HL-60/S4 (cell line): ENCODE measurements around the gene E4F1.

Experiments
- in situ Hi-C: fragments of 300-500 bp; cut with MboI; formaldehyde crosslinking; loops from 2 replicates; pipeline ENCODE4 v1.14.3; 2022; ENCODE audit warnings: low sequenced_read_pairs

Gene E4F1, protein sequence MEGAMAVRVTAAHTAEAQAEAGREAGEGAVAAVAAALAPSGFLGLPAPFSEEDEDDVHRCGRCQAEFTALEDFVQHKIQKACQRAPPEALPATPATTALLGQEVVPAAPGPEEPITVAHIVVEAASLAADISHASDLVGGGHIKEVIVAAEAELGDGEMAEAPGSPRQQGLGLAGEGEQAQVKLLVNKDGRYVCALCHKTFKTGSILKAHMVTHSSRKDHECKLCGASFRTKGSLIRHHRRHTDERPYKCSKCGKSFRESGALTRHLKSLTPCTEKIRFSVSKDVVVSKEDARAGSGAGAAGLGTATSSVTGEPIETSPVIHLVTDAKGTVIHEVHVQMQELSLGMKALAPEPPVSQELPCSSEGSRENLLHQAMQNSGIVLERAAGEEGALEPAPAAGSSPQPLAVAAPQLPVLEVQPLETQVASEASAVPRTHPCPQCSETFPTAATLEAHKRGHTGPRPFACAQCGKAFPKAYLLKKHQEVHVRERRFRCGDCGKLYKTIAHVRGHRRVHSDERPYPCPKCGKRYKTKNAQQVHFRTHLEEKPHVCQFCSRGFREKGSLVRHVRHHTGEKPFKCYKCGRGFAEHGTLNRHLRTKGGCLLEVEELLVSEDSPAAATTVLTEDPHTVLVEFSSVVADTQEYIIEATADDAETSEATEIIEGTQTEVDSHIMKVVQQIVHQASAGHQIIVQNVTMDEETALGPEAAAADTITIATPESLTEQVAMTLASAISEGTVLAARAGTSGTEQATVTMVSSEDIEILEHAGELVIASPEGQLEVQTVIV

DNA sequence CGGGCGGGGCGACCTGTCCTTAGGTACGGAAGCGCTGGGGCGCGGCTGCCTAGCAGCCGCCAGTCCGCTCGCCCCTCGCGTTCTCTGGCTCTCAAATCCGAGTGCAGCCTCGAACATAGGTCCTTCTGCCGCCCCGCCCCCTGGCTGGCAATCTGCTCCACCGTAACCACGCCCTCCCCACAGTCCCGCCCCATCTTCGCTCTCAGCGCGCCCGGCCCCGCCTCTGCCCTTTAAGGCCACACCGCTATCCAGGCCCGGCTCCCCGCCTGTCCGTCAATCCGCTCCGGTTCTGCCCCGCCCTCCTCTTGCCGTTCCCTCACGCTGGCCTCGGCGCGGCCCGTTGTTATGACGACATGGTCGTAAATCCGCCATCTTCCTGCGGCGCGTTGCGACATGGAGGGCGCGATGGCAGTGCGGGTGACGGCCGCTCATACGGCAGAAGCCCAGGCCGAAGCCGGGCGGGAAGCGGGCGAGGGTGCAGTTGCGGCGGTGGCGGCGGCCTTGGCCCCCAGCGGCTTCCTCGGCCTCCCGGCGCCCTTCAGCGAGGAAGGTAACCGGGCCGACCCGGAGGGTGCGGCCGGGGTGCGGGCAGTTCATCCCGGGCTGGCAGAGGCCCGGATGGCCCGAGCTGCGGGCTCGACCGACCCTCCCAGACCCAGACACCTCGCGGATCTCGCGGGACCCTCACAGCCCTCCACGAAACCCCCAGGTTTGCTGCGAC is at the start of gene E4F1:
Gene E4F1, plus strand, starts transcription at position 371 of the 721 bp plus-strand sequence. Its CDS starts 23 bp downstream, at position 394.
- in situ Hi-C loops: no loop called here

DNA sequence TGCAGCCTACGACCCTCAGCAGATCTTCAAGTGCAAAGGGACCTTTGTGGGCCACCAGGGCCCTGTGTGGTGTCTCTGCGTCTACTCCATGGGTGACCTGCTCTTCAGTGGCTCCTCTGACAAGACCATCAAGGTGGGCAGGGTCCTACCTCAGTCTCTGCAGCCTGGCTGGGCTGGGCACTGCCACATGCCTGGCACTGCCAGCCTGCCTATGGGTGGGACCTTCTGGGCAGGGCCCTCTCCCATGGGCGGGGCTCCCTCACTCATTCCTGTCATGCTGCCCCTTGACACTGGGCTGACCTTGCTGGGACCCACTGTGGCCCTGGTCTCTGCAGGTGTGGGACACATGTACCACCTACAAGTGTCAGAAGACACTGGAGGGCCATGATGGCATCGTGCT is 49.5 kb upstream of the E4F1 start:
- in situ Hi-C loops: no loop called here

DNA sequence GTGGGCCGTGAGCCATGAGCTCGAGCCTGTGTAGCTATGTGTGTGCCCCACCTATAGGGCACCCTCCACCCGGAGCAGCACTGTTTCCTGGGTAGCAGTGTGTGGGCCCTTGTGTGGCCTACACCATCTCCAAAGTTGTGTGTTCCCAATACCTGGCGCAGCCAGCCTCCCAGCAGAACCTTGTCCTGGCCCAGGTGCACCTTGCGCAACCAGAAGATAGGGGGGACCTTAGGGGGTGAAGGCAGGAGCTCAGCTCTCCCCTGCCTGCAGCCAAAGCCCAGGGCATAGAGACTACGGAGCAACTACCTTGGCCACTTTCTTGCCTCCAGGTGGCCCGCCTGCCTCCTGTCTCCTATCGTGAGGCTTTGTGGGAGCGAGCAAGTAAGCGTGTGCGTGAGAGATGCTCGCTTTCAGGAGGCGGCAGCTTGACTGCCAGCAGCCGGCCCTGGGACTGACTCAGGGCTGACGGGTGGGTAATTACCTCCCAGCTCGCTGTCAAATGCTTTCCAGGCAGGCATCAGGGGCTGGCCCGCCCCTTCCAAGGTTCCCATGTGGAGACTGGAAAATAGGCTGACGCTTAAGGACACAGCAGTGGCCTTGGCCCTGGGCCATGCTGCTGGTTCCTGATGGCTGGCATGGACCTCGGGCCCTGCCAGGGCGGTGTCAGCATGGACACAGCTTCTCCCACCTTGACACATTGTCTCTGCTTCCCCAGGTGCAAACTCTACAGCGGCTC is 48.8 kb upstream of the E4F1 start:
- in situ Hi-C loops: no loop called here

DNA sequence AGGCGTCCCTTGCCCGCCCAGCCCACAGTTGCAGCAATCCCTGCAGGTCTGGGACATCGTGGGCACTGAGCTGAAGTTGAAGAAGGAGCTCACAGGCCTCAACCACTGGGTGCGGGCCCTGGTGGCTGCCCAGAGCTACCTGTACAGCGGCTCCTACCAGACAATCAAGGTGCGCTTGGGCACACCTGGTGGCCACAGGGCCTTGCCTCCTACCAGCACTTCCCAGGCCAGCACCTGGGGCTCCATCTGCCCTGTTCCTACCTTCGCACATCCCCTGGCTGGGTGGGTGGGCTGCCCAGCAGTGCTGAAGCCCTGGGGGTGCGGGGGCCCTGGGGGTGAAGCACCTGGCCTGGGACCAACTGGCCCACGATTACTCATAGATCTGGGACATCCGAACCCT is 47.9 kb upstream of the E4F1 start:
- in situ Hi-C loops: no loop called here

DNA sequence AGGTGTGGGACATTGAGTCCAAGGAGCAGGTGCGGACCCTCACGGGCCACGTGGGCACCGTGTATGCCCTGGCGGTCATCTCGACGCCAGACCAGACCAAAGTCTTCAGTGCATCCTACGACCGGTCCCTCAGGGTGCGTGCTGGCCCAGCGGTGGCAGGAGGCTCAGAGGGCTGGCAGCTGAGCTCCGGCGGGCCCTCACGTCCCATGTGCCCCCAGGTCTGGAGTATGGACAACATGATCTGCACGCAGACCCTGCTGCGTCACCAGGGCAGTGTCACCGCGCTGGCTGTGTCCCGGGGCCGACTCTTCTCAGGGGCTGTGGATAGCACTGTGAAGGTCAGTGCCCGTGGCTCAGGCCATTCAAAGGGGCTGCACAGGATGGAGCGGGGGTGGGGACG is 47.3 kb upstream of the E4F1 start:
- in situ Hi-C loops: no loop called here

DNA sequence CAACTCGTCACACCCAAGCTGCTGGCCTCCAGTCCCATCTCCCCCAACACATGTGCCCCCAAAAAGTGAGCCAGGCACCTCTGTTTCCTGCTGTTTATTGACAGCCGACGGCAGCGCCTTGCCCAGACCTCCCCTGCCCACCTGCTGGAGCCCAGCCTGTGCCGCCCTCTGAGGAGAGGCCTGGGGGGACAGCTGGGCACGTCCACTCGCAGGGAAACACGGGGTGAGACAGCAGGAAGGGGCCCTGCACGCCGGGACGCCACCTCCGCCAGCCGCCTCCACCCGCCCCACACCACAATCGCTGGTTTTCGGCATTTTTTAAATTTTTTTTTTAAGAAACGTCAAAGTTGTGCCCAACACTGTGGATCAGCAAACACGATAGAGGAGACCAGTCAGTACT is 46.3 kb upstream of the E4F1 start:
- in situ Hi-C loops: no loop called here

DNA sequence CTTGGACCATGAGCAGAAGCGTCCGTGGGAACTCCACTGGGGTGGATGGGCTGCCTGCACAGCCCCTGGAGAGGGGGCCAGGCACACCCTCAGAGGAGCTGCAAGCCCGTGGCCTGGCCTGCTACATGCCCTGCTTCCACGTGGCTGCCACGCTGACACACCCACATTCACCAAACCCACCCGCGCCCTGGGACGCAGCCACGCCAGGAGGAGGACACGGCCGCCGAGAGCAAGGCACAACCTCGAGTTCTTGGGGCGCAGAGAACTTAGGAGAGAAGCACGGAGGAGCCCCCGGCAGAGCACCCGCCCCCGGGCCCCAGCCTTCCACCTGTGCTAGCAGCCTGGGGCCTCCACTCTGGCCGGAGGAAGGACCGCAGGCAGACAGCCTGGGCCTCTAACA is 45.8 kb upstream of the E4F1 start:
- in situ Hi-C loops: no loop called here

DNA sequence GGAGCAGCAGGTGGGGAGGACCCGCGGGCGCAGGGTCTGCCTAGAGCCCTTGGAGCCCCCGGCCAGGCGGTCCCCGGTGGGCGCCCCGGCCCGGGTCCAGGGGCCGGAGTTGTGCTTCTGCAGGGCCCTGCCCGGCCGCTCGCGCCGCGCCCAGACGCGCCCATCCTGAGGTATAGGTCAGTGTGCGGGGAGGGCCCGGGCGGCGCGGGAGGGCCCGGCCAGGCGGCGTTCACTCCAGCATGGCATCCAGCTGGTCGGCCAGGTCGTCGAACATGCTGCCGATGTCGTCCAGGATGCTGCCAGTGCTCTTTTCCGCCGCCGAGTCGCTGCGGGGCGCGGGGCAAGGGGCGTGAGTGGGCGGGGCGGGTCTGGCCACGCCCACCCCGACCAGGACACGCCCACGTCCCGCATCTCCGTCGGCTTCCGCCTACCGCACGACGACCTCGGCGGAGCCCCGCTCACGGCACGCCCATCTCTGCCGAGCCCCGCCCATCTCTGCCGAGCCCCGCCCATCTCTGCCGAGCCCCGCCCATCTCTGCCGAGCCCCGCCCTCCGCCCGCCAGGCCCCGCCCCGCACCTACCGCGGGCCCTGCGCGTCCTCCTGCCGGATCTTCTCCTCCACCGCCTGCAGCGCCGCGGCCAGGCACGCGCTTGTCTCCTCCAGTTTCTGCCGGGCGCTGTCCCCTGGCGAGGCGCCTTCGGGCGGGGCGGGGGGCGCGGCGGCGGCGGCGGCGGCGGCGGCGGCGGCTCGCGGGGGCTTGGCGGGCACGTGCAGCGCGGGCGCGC is 44.9 kb upstream of the E4F1 start:
- in situ Hi-C loops: no loop called here

DNA sequence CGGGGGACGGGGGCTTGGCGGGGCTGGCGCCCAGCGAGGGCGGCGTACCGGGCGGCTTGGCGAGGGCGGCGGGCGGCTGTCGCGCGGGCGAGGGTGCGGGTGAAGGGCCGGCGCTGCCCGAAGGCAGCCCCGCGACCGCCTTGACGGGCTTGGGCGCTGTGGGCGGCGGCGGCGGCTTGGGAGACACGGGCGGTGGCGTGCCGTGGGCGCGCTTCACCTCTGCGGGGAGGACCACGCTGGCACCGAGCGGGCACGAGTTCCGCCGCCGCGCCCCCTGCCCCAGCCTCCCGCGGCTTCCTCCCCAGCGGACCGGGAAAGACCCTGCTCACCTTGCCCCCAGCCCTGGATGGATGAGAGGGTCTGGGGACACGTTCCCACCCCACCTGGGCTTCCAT is 44.3 kb upstream of the E4F1 start:
- in situ Hi-C loops: no loop called here

DNA sequence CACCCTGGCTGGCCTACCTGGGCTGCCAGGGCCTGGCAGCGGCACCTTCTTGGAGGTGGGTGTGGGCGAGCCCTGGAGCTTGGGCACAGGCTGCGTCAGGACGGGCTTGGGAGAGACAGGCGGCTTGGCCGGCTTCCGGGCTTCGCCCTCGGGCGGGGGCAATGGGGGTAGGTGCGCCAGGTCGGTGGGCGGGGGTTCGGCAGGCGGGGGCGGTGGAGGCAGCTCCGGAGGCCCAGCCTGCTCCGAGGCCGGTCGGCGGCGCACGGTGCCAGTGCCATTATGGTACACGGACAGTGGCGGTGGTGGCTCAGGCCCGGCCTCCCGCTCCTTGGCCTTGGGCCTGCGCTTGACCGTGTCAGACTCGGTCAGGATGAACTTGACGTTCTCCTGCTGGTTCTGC is 43.8 kb upstream of the E4F1 start:
- in situ Hi-C loops: no loop called here

DNA sequence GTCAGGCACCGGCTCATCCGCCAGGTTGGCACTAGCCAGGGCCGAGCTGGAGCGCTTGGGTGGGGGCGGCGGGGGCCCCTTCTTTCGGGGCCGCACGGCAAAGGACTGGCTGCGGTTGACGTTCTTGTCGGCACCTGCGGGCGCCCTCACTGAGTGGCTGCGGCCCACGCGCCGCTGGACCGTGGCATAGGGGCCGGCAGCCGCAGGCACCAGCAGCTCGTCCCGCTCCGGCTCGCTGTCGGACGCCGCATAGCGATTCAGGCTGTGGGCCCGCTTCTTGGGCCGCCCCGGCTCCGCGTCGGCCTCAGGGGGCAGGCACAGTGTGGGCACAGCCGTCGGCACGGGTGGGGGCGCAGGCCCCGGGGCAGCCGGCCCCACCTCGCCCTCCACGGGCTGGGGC is 42.9 kb upstream of the E4F1 start:
- in situ Hi-C loops: no loop called here

DNA sequence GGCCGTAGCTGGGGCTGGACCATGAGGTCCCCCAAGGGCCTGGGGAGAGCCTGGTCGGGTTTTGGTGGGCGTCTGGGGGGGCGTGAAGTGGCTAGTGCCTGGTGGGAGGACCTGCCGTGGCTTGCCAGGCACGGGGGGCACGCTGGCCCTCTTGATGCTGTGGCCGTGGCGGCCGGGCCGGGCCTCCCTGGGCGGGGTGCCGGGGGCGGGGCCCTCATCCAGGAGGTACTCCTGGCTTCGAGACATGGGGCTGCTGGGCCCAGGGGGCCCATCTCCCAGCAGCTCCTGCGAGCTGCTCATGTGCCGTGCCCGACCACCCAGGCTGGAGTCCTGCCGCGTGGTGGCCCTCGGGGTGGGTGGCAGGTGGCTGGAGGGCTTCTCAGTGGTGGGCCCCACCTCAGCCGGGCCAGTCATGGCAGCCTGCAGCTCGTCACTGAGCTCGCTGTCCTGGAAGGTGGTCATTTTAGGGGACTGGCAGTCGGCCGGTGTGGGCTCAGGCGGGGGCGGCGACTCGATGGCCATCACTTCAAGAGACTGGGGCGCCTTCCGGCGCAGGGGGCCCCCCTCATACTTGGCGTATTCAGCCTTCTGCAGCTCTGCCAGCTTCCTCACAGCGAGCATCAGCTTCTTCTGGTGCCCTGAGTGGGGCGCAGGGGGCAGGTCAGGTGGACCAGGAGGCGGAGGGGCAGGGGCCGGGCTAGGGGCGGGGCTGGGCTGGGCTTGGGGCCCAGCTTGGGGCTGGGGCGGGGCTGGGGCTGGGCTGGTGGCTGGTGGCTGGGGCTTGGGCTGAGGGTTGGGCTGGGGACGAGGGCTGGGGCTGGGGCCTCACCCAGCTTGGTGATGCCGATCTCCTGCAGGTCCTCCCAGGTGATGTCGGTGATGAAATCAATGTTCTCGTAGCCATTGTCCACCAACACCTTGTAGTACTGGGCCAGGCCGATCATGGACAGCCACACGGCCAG is 42.1 kb upstream of the E4F1 start:
- in situ Hi-C loops: no loop called here

DNA sequence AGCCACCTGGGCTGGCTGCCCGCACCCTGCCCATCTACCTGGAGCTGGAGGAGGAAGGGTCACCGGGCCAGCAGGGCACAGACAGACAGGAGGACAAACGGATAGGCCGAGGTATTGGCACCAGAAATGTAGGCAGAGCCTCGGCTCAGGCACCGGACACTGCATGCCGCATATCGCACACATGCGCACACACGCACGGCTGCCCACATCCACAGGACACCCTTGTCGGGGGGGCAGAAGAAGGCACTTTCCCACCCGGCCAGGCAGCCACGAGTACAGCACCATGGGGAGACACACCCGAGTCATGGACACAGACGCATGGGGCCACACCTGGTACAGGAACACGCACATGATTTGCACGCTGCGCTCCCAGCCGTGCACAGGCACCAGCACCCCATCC is 41.4 kb upstream of the E4F1 start:
- in situ Hi-C loops: no loop called here

DNA sequence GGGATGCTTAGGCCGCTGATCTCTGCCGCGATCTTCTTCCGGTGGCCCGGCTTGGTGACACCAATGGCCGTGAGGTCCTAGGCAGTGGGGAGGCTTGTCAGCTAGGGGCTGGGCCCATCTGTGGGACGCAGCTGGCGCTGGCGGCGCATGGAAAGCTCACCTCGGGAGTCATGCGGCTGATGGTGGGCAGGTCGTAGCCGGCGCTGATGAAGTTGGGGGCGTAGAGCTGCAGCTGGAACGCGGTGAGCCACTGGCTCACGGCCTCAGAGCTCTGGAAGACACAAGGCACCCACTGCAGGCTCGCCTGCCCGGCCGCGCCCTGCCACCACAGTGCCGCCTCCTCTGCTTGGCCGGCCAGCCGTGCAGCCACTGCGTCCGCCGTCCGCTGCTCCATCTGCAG is 39.7 kb upstream of the E4F1 start:
- in situ Hi-C loops: no loop called here

DNA sequence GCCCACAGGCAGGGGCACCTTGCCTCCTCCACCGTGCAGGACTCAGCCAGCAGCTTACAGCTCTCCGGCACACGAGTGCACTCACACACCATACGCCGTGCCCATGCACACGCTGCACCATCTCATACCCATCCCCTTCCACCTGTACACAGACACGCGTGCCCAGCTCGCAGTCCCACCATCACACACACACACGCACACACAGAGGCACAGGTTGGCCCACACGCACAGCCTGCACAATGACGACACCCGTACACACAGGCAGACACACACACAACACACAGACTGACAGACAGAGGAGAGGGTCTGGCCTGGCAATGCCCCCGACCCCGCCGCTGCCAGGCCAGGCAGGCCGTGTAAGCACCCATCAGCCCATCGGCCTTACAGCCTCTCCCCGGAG is 39.0 kb upstream of the E4F1 start:
- in situ Hi-C loops: no loop called here

DNA sequence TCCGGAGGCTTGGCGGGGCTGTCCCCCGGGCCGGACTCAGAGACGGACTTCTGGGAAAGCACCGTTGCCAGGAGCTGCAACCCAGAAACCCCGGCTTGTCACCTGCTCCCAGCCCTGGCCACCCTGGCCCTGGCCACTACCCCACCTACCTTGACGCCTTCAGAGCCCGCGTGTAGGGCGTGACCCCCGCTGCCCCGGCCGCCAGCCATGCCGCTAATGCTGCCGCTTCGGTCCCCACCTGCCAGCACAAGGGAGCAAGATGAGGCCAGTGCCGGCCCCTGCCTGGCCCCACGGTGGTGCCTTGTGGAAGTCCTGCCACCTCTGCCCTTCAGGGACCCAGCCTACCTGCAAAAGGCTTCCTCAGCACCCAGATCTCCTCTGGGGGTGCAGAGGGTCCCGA is 38.4 kb upstream of the E4F1 start:
- in situ Hi-C loops: no loop called here

DNA sequence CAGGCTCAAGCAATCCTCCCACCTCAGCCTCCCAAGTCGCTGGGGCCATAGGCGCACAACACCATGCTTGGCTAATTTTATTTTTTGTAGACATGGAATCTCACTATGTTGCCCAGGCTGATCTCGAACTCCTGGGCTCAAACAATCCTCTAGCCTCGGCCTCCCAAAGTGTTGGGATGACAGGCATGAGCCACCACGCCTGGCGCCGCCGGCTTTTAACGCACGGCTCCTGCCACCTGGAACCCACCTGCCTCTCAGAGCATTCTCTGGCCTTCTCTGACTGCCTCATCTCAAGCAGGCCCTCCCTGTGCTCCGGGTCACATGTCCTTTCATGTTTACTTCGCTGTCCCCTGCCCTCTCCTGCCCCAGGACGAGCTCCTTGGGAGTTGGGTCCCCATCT is 37.3 kb upstream of the E4F1 start:
- in situ Hi-C loops: no loop called here

DNA sequence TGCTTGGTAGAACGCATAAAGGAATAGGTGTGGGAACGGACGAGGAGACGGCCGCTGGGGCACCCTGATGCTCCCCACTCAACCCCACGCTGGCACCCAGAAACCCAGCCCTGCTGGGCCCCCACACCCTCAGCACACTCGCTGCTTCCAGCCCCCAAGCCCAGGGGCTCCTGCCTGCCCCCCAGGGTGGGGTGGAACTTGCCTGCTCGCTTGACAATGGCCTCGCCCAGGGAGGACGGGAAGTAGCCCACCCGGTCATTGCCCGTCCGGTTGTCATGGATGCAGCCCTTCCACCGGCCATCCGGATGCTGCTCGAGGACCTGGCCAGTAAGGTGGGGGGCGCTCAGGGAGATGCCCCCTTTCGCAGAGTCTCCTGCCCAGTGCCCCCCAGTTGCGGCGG is 36.9 kb upstream of the E4F1 start:
- in situ Hi-C loops: no loop called here

DNA sequence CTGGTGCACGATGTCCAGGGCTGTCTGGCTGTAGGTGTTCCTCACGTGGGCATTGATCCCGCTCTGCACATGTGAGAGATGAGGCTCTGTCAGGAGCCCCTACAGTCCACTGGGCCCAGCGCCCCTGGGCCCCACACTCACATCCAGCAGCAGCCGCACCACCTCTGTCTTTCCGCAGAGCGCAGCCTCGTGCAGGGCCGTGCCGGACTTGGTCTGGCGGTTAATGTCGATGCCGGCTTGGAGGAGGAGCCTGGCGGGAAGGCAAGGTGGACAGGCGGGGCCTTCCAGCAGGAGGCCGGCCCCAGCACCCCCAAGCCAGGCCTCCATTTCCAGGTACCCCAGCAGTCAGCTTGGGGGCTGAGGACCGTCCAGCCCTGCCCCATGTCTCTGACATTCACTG is 36.2 kb upstream of the E4F1 start:
- in situ Hi-C loops: no loop called here
